Colon (tissue), 2 donors: Measurements from ENCODE around the gene OCEL1.
"Not testable (repeated sequence)": the region's sequence is repeated elsewhere in the genome, so short reads cannot be mapped to it uniquely, and the experiment has no call there.

Source experiments
- FAIRE-seq: peaks from 2 replicates; lab custom pipeline; 2012; peaks lifted over from hg19 to GRCh38; lab: Jason Lieb, UNC
- donor health status: control.
- donor health status: control.

The OCEL1 gene, protein sequence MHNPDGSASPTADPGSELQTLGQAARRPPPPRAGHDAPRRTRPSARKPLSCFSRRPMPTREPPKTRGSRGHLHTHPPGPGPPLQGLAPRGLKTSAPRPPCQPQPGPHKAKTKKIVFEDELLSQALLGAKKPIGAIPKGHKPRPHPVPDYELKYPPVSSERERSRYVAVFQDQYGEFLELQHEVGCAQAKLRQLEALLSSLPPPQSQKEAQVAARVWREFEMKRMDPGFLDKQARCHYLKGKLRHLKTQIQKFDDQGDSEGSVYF

GRCh38 chr19:17226002-17226933 is at the start of gene OCEL1:
Gene OCEL1, plus strand, starts transcription at chr19:17226226. Its CDS starts 22 bp downstream, at chr19:17226248.
- no peak for FAIRE-seq

- FAIRE-seq = no peak
Observed at GRCh38 chr19:17178291-17178690, 47.7 kb upstream of the OCEL1 start.

DNA sequence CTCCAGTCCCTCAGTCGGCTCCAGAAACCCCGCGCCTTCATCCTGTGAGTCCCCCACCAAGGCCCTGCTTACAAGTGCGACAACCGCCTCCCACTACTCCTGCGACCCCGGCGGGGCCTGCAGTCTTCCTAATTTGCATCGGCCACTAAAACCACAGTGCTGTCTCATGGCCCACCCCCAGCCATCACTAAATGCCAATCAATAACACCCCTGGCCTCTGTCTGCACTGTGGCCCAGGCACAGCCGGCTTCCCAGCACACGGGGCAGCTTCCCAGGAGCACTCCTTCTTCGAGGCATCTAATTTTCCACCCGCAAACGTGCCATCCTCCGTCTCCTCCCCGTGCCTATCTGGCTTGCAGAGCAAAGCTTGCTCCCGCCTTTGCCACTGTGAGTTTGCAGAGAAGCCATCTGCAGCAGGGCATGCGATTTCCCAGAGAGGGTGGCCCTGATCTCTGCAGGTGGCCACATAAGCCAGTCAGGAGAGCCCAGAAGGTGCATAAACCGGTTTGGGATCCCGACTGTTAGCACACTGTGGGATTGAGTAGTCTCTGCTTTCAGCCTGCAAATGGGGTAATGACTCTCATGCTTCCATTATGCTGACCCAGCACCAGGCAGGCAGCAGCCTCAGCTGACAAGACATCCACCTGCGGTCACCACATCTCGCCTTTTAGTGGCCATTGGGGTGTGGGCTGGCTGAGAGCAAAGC is 44.9 kb upstream of the OCEL1 start:
- no peak for FAIRE-seq

DNA sequence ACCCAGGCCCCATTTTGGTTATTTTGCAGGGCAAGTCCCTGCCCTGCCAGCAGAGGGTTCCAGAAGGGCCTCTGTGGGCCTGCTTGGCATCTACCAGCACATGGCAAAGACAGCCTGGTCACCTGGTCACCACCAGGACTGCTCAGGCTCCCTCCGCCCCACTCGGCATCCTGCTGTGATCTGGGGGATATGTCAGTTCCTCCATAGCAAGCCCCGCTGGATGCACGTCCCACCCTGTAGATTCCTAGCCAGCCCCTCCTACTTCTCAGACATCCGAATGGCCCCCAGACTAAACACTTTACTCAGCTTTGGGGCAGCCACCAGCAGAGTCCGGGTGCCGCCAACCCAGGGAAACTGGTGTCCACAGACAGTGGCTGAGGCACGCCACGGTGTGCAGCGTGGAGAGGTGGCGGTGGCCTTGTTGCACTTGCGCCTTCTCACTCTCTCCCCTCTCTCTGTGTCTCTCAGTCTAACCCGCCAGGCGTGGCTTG is 42.7 kb upstream of the OCEL1 start:
- no peak for FAIRE-seq

DNA sequence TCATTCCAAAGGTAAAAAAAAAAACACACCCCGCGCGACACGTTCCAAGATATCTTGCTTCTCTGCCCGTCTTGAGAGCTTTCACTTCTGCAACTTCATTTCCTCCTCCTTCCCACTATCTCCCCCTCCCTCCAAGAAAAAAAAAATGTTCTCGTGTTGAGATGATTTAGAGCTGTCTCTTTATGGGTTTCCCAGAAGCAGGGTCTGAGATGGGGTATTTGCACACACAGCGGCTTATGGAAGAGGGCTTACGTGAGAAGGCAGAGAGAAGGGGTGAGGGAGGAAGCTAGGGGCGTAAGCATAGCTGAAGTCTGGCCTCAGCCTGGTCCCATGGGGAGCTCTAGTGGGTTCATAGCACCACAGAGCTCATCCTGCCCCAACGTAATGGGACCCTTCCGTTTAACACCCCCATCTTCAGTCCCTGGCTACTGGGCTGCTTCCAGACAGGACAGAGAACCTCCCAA is 42.1 kb upstream of the OCEL1 start:
- FAIRE-seq = no peak

- no peak for FAIRE-seq
Observed at GRCh38 chr19:17184371-17184841, 41.6 kb upstream of the OCEL1 start.

DNA sequence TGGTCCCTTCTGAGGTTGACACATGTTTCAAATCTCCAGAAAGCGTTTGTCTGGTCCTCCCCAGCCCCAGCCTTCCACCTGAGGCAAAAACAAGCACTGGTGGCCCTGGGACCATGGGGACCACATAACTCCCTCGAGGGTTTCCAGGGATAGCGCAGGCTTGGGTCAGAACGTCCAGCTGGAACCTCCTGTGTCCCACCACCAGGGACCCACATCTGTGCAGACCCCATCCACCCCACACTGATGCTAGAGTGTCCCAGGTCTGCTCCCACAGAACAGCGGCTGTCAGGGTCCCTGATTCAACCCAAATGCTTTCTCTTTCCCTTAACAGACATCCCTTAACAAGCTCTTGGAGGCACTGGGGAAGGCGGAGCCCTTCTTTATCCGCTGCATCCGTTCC is 40.4 kb upstream of the OCEL1 start:
- no peak for FAIRE-seq

DNA sequence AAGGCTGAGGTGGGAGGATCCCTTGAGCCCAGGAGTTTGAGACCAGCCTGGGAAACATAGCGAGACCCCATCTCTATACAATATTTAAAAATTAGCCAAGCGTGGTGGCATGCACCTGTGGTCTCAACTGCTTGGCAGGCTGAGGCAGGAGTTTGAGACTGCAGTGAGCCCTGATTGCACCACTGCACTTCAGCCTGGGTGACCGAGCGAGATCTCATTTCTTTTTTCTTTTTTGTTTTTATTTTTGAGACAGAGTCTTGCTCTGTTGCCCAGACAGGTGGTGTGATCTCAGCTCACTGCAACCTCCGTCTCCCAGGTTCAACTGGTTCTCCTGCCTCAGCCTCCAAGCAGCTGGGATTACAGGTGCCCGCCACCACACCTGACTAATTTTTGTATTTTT is 34.3 kb upstream of the OCEL1 start:
- not testable (repeated sequence) for FAIRE-seq

DNA sequence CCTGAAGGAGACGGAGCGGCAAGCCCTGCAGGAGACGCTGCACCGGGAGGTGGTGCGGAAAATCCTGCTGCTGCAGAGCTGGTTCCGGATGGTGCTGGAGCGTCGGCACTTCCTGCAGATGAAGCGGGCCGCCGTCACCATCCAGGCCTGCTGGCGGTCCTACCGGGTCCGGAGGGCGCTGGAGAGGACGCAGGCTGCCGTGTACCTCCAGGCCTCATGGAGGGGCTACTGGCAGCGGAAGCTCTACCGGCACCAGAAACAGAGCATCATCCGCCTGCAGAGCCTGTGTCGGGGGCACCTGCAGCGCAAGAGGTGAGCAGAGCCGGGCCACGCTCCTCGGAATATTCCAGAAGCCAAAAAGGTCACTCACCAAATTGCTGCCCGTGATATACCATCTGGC is 33.3 kb upstream of the OCEL1 start:
- FAIRE-seq = no peak

DNA sequence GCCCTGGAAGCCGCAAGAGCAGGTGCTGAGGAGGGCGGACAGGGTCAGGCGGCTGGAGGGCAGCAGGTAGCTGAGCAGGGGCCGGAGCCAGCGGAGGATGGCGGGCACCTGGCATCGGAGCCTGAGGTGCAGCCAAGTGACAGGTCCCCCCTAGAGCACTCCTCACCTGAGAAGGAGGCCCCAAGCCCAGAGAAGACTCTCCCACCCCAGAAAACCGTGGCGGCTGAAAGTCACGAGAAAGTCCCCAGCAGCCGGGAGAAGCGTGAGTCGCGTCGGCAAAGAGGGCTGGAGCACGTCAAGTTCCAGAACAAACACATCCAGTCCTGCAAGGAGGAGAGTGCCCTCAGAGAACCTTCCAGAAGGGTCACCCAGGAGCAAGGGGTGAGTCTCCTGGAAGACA is 31.4 kb upstream of the OCEL1 start:
- FAIRE-seq = no peak

DNA sequence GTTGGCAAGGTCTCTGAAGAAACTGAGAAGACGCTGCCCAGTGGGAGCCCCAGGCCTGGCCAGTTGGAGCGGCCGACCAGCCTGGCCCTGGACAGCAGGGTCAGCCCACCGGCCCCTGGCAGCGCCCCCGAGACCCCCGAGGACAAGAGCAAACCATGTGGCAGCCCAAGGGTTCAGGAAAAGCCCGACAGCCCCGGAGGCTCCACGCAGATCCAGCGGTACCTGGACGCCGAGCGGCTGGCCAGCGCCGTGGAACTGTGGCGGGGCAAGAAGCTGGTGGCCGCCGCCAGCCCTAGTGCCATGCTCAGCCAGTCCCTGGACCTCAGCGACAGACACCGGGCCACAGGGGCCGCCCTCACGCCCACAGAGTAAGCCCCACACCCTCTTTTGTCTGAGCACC is 30.9 kb upstream of the OCEL1 start:
- FAIRE-seq = no peak

DNA sequence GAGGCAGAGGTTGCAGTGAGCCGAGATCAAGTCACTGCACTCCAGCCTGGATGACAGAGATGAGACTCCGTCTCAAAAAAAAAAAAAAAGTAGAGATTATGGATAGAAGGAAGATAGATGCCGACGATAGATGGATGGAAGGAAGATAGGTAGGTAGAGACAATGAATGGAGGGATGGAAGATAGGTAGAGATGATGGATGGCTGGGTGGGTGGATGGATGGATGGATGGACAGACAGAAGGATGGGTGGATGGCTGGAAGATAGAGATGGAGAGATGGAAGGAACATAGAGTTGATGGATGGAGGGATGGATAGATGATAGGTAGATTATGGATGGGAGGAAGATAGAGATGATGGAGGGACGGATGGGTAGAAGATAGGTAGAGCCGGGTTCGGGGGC is 29.4 kb upstream of the OCEL1 start:
- no peak for FAIRE-seq

DNA sequence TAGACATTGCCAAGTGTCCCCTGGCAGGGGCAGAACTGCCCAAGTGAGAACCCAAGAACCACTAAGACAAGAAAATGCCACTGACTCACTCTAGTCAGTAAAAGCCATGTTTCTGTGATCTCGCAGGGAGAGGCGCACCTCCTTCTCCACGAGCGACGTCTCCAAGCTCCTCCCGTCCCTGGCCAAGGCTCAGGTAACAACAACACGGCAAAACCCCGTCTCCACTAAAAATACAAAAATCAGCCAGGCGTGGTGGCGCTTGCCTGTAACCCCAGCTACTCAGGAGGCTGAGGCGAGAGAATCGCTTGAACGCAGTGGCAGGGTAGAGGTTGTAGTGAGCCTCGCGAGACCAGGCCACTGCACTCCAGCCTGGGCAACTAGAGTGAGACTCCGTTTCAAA is 28.4 kb upstream of the OCEL1 start:
- FAIRE-seq = no peak

DNA sequence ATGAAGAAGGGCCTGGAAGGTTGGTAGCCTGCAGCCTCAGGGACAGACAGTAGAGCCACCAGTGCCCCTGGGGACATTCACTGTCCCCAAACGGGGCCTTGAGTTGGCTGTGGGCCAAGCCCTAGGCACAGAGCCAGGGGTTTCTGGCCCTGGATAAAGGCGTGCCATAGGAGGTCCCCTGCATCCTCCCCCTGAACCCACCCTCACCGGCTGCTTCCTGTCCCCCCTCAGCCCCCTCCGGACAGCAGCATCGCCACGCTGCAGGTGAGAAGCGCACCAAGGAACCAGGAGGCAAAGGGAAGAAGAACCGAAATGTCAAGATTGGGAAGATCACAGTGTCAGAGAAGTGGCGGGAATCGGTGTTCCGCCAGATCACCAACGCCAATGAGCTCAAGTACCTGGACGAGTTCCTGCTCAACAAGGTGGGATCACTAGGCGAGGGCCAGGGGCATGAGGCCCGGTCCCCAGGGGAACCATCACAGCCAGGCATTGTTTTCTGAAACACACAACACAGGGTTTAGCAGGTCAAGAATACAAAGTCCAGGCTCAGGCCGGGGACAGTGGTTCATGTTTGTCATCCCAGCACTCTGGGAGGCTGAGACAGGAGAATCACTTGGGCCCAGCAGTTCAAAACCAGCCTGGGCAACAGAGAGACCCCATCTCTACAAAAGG is 25.5 kb upstream of the OCEL1 start:
- FAIRE-seq = no peak

- no peak for FAIRE-seq
Observed at GRCh38 chr19:17202249-17202648, 23.8 kb upstream of the OCEL1 start.

DNA sequence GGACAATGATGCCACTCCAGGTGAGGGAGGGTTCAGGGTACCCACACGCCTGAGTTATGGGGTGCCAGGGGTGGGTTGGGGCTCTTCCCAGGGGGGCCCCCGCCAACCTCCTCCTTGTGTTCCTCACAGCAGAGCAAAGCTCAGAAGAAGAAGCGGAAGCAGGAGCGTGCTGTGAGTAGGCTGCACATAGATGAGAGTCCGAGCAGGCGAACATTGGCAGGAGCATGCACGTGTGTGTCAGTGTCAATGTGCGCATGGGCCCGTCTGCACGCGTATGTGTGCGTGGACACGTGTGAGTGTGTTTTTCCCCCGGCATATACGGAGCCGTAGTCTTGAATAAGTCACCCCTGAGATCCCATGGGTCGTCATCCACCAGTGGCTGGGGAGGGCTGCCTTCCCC is 23.3 kb upstream of the OCEL1 start:
- FAIRE-seq = no peak

DNA sequence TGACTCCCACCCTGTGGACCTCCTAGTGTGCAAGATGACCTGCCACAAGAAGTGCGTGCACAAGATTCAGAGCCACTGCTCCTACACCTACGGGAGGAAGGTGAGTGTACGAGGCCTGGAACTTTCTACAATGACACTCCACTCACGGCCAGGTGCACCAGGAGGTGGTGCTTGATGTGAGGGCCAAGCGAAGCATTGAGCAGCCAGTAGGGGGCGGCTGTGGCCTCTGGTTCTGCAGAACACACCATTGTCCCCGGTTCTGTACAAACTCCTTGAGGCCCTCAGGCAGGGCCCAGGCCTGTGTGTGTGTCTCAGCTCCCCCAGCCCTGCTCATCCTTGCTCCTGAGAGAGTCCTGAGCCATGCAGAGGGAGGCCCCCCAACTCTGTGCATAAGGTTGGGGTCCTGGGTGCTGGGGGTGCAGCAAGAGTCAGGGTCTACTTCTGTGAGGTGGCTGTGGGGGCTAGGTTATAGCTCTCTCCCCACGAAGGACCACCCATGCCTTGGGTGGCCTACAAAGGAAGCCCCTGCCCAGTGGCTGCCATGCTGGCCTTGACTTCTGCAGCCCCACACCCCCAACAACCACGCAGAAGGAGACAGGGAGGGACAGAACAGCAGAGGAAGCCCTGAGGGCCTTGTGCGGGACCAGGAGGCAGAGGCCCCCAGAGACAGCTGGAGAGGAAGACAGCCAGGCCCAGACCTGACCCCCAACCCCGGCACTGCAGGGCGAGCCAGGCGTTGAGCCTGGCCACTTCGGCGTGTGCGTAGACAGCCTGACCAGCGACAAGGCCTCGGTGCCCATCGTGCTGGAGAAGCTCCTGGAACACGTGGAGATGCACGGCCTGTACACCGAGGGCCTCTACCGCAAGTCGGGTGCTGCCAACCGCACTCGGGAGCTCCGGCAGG is 20.5 kb upstream of the OCEL1 start:
- FAIRE-seq = no peak

GRCh38 chr19:17206736-17207581 is 19.1 kb upstream of the OCEL1 start:
- FAIRE-seq = no peak

DNA sequence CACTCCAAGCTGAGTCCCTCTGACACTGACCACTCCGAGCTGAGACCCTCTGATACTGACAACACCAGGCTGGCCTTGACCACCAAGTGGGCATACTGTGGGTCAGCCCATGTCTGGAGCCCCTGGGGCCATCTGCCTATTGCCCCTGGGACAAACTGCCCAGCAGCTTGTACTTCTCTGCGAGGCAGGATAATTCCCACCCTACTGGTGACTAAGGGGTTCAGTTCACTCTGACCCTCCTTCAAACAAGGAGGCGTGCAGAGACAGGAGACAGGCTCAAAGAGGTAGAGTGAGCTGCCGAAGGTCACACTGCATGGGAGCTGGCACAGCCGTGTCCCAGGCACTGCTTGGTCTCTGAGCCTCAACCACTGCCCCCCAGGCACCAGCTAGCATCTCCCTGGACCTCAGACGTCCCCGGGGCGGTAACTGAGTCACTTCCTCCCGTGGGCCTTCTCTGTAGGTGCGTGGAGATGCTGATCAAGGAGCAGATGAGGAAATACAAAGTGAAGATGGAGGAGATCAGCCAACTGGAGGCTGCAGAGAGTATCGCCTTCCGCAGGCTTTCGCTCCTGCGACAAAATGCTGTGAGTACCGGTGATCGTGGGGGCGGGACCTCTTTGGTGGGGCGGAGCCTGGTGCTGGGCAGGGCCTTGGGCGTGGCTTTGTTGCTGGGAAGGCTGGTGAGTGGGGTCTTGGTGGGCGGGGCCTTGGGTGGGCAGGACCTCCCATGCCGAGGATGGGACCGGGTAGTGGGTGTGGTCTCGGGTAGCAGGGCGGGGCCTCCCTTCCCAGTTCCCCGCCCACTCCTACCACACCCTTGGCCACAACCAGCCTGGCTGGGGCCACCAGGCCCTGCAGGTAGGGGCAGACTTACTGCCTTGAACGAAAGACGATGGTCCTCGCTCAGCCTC is 16.6 kb upstream of the OCEL1 start:
- no peak for FAIRE-seq
